SK-N-SH (cell line): ENCODE data around the gene RELCH. TPM values are rescaled to one million over a fixed set of nuclear protein-coding genes. Genes with fewer than 3 reads are reported as not detected.

Experiments used
- CTCF ChIA-PET: fragments of 300-600, 350-600 bp; formaldehyde crosslinking; extraction: SDS; loops from one replicate; lab custom pipeline; 2021; lab: Yijun Ruan, JAX
- POLR2A ChIA-PET: fragments of 350-600 bp; sonication (Branson Sonifier 250); formaldehyde crosslinking; extraction: SDS; loops from one replicate; lab custom pipeline; 2020; ENCODE audit warnings: antibody characterized with exemption, inconsistent platforms; lab: Yijun Ruan, JAX
- DNase-seq: peaks from one replicate; pipeline ENCODE4 v3.0.0; 2012
- H2AFZ ChIP-seq: fragments of 200-600 bp; sonication (generic); 2 replicates; pipeline ENCODE4 v1.8.1; 2016; ENCODE audit warnings: antibody characterized with exemption, mild to moderate bottlenecking, low read depth
- H3F3A ChIP-seq: fragments of 200-600 bp; sonication (generic); replicated peaks from 2 replicates; pipeline ENCODE3; 2016; ENCODE audit warnings: antibody characterized with exemption, mild to moderate bottlenecking; ENCODE audit not compliant: insufficient read depth
- H3K27ac ChIP-seq, 2 experiments: fragments of 200-500 bp in 1 of 2; fragments of 200-600 bp in 1 of 2; sonication (Bioruptor generic) in 1 of 2; sonication (generic), shearing (Covaris generic) in 1 of 2; 2 replicates each; pipeline versions ENCODE4 v1.5.1 to v1.6.1; 2014 to 2016; ENCODE audit warnings: low read depth in 2 of 2, inconsistent platforms in 1 of 2, low read length in 1 of 2, mild to moderate bottlenecking in 1 of 2, mixed read lengths in 1 of 2
- H3K27me3 ChIP-seq: fragments of 200-600 bp; sonication (generic), shearing (Covaris generic); 2 replicates; pipeline ENCODE4 v1.6.1; 2016; ENCODE audit warnings: mixed run types; ENCODE audit not compliant: insufficient read depth
- H3K36me3 ChIP-seq, 2 experiments: fragments of 200-500 bp in 1 of 2; fragments of 200-600 bp in 1 of 2; sonication (Bioruptor generic) in 1 of 2; sonication (generic) in 1 of 2; replicated peaks in 1 of 2; 2 replicates each; pipeline versions ENCODE3 to v1.5.1; 2014 to 2016; ENCODE audit warnings: low read length in 1 of 2, mild to moderate bottlenecking in 1 of 2; ENCODE audit not compliant: insufficient read depth in 2 of 2, control insufficient read depth in 1 of 2
- H3K4me1 ChIP-seq, 2 experiments: fragments of 200-500 bp in 1 of 2; fragments of 200-600 bp in 1 of 2; sonication (Bioruptor generic) in 1 of 2; sonication (generic), shearing (Covaris generic) in 1 of 2; 2 replicates each; pipeline versions ENCODE4 v1.5.1 to v1.6.1; 2014 to 2016; ENCODE audit warnings: low read depth in 1 of 2, low read length in 1 of 2, mixed run types in 1 of 2; ENCODE audit not compliant: insufficient read depth in 2 of 2, control insufficient read depth in 1 of 2
- H3K4me2 ChIP-seq: fragments of 200-600 bp; sonication (generic), shearing (Covaris generic); 2 replicates; pipeline ENCODE4 v1.6.1; 2017; ENCODE audit warnings: mixed run types
- H3K4me3 ChIP-seq, 2 experiments: fragments of 200-500 bp in 1 of 2; fragments of 200-600 bp in 1 of 2; sonication (Bioruptor generic) in 1 of 2; sonication (generic), shearing (Covaris generic) in 1 of 2; 2 replicates each; pipeline versions ENCODE4 v1.5.1 to v1.8.1; 2014 to 2016; ENCODE audit warnings: low read depth in 2 of 2, inconsistent platforms in 1 of 2, low read length in 1 of 2, mild to moderate bottlenecking in 1 of 2, mixed read lengths in 1 of 2, moderate library complexity in 1 of 2
- H3K79me2 ChIP-seq: fragments of 200-600 bp; sonication (generic); 2 replicates; pipeline ENCODE4 v1.8.1; 2017; ENCODE audit warnings: mild to moderate bottlenecking; ENCODE audit not compliant: insufficient read depth
- H3K9ac ChIP-seq: fragments of 200-600 bp; sonication (generic); 2 replicates; pipeline ENCODE4 v1.6.1; 2017; ENCODE audit warnings: mixed run types
- H3K9me2 ChIP-seq: fragments of 200-600 bp; sonication (generic); 2 replicates; pipeline ENCODE4 v1.6.1; 2017; ENCODE audit warnings: mixed run types
- H3K9me3 ChIP-seq: fragments of 200-600 bp; sonication (generic); 2 replicates; pipeline ENCODE4 v1.6.1; 2017; ENCODE audit warnings: mixed run types, mild to moderate bottlenecking, moderate library complexity
- H4K20me1 ChIP-seq: fragments of 200-600 bp; sonication (generic); 2 replicates; pipeline ENCODE4 v1.6.1; 2017; ENCODE audit warnings: mild to moderate bottlenecking, mixed run types; ENCODE audit not compliant: insufficient read depth
- CHD2 ChIP-seq: fragments of 150-350 bp; IDR thresholded peaks from 2 replicates; pipeline ENCODE4 v1.6.1; 2018; ENCODE audit warnings: low read length; ENCODE audit not compliant: partially characterized antibody
- CTCF ChIP-seq: fragments of 200-600 bp; sonication (generic); IDR thresholded peaks from 2 replicates; pipeline ENCODE4 v1.6.1; 2017; ENCODE audit warnings: antibody characterized with exemption, mild to moderate bottlenecking, moderate library complexity
- ELF1 ChIP-seq: IDR thresholded peaks from 2 replicates; pipeline ENCODE4 v1.4.0; 2012
- FOXJ3 ChIP-seq: sonication (generic); formaldehyde crosslinking; IDR thresholded peaks from 2 replicates; pipeline ENCODE4 v1.5.1; 2020; ENCODE audit warnings: mild to moderate bottlenecking, missing genetic modification reagents
- FOXM1 ChIP-seq: IDR thresholded peaks from 2 replicates; pipeline ENCODE4 v1.4.0; 2012; ENCODE audit warnings: low read depth, mild to moderate bottlenecking
- IRF3 ChIP-seq: fragments of 150-350 bp; IDR thresholded peaks from 2 replicates; pipeline ENCODE4 v1.6.1; 2016; ENCODE audit warnings: mild to moderate bottlenecking, low read depth, low read length
- JUND ChIP-seq: IDR thresholded peaks from 2 replicates; pipeline ENCODE4 v1.4.0; 2012
- MEF2A ChIP-seq: IDR thresholded peaks from 2 replicates; pipeline ENCODE4 v1.4.0; 2012; ENCODE audit warnings: low read depth, borderline replicate concordance
- MXI1 ChIP-seq: IDR thresholded peaks from 2 replicates; pipeline ENCODE4 v1.6.1; 2012; ENCODE audit warnings: mild to moderate bottlenecking, low read depth, low read length, improper control_type of control experiment
- NRF1 ChIP-seq: IDR thresholded peaks from 2 replicates; pipeline ENCODE4 v1.6.1; 2012; ENCODE audit warnings: low read depth, mild to moderate bottlenecking, low read length
- POLR2AphosphoS5 ChIP-seq: IDR thresholded peaks from 2 replicates; pipeline ENCODE4 v1.6.1; 2012; ENCODE audit warnings: low read depth, low read length
- RAD21 ChIP-seq: IDR thresholded peaks from 2 replicates; pipeline ENCODE4 v1.6.1; 2012; ENCODE audit warnings: mild to moderate bottlenecking, low read length
- RCOR1 ChIP-seq: fragments of 150-350 bp; IDR thresholded peaks from 2 replicates; pipeline ENCODE4 v1.6.1; 2017; ENCODE audit warnings: antibody characterized with exemption, low read length
- REST ChIP-seq: IDR thresholded peaks from 2 replicates; pipeline ENCODE4 v1.6.1; 2012; ENCODE audit warnings: mild to moderate bottlenecking, low read depth, low read length, moderate library complexity
- RXRA ChIP-seq: IDR thresholded peaks from 2 replicates; pipeline ENCODE4 v1.4.0; 2012; ENCODE audit warnings: low read depth, mild to moderate bottlenecking, borderline replicate concordance
- SIN3A ChIP-seq: IDR thresholded peaks from 2 replicates; pipeline ENCODE4 v1.6.1; 2012; ENCODE audit warnings: low read depth, mild to moderate bottlenecking, low read length, moderate library complexity, borderline replicate concordance
- WGBS: methylation state at CpG from one replicate; pipeline ENCODE4 v1.1.6; 2017; ENCODE audit warnings: low lambda C conversion rate; 5-methylcytosine and 5-hydroxymethylcytosine counted together
- polyA plus RNA-seq, 3 experiments: library from polyadenylated mRNA; depleted of rRNA; stranded (reverse); fragments of >200 nt; gene quantifications; 2 replicates each; pipeline ENCODE4 v1.2.3, GENCODE V29; 2012
- TF ChIP-seq, protein P1 (sequence below): IDR thresholded peaks from 2 replicates; pipeline ENCODE4 v1.4.0; 2012; ENCODE audit warnings: low read depth
- TF ChIP-seq, protein P2 (sequence below): IDR thresholded peaks from 2 replicates; pipeline ENCODE4 v1.4.0; 2012; ENCODE audit warnings: low read depth, borderline replicate concordance

RELCH gene
- polyA plus RNA-seq, 1 of the 3 experiments (the other 2 are of a cell fraction), result 7.4 TPM

DNA sequence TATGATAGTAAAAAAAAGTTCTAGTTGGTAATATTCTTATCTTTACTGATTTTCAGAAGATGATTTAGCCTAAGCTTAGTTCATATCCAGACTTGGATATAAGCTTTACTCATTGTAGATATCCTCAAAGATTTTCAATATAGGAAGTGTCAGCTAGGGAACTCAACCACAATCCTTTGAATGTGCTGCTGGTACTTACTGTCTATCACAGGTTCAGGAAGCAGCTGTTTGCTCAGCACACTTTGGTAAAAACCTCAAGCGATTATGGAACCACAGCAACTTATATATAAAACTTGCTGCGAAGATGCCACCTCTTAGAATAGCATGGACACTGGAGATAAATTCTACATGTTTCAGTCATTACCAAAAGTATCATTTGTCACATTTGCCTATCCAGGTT is 77.9 kb downstream of the RELCH start:
- no peaks in the 10 kb centered on the region for H3K79me2 ChIP-seq

GRCh38 chr18:62277045-62277444 is 90.0 kb downstream of the RELCH start:
- H3K79me2 ChIP-seq, result no peaks in the 10 kb centered on the region
- H3K9ac ChIP-seq, result no peak overlapping the region
- H4K20me1 ChIP-seq, result no peaks in the 10 kb centered on the region
- no peak for DNase-seq
- H3K36me3 ChIP-seq, result peaks cover 22 to 35% of the 10 kb centered on the region in 2 experiments
- 90% methylated on average over 1 of the region's 1 CpG for WGBS
- H3K4me2 ChIP-seq, result no peak overlapping the region
- H3F3A ChIP-seq, result peaks cover 22% of the 10 kb centered on the region
- H3K27me3 ChIP-seq, result no peaks in the 10 kb centered on the region
- H3K4me1 ChIP-seq, result peaks cover 0 to 15% of the 10 kb centered on the region in 2 experiments; a peak in 2 of 4 replicates
- no peak overlapping the region for H2AFZ ChIP-seq
- H3K27ac ChIP-seq, result no peak overlapping the region
- H3K4me3 ChIP-seq, result no peak overlapping the region
- ChIA-PET CTCF (interaction anchor here (0.8 kb wide), 1 partner anchor 27 kb away, joined by 3 read pairs; no protein-coding TSS in a partner anchor), POLR2A (no interaction called here)
- no peaks in the 10 kb centered on the region for H3K9me3 ChIP-seq
- H3K9me2 ChIP-seq, result no peaks in the 10 kb centered on the region
- TF ChIP-seq, protein P1, sequence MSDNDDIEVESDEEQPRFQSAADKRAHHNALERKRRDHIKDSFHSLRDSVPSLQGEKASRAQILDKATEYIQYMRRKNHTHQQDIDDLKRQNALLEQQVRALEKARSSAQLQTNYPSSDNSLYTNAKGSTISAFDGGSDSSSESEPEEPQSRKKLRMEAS, result no peak
- TF ChIP-seq POLR2AphosphoS5, result no peak
- no peak for TF ChIP-seq FOXJ3
- TF ChIP-seq RCOR1, result no peak
- no peak for TF ChIP-seq IRF3
- no peak for TF ChIP-seq RAD21
- no peak for TF ChIP-seq FOXM1
- no peak for TF ChIP-seq SIN3A
- TF ChIP-seq MXI1, result no peak
- TF ChIP-seq JUND, result no peak
- no peak for TF ChIP-seq ELF1
- TF ChIP-seq REST, result no peak
- TF ChIP-seq RXRA, result no peak
- no peak for TF ChIP-seq MEF2A
- TF ChIP-seq CTCF, result no peak

More for the DNA sequence above, 77.9 kb downstream of the RELCH start:
- H2AFZ ChIP-seq, result no peak overlapping the region
- H3K27ac ChIP-seq, result no peak overlapping the region
- no peaks in the 10 kb centered on the region for H4K20me1 ChIP-seq
- ChIA-PET CTCF (interaction anchor here (1.5 kb wide), 1 partner anchor 13 kb away, joined by 3 read pairs; no protein-coding TSS in a partner anchor), POLR2A (no interaction called here)
- no peaks in the 10 kb centered on the region for H3K4me1 ChIP-seq
- H3K4me3 ChIP-seq, result no peak overlapping the region
- no peak for TF ChIP-seq CHD2
- TF ChIP-seq SIN3A, result no peak
- no peak for TF ChIP-seq NRF1
- TF ChIP-seq POLR2AphosphoS5, result no peak
- no peak for TF ChIP-seq RXRA
- TF ChIP-seq RAD21, result no peak
- no peak for TF ChIP-seq FOXM1
- no peak for TF ChIP-seq JUND
- TF ChIP-seq, protein P2, sequence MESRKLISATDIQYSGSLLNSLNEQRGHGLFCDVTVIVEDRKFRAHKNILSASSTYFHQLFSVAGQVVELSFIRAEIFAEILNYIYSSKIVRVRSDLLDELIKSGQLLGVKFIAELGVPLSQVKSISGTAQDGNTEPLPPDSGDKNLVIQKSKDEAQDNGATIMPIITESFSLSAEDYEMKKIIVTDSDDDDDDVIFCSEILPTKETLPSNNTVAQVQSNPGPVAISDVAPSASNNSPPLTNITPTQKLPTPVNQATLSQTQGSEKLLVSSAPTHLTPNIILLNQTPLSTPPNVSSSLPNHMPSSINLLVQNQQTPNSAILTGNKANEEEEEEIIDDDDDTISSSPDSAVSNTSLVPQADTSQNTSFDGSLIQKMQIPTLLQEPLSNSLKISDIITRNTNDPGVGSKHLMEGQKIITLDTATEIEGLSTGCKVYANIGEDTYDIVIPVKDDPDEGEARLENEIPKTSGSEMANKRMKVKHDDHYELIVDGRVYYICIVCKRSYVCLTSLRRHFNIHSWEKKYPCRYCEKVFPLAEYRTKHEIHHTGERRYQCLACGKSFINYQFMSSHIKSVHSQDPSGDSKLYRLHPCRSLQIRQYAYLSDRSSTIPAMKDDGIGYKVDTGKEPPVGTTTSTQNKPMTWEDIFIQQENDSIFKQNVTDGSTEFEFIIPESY, result no peak
- H3K4me2 ChIP-seq, result no peak overlapping the region
- H3K9ac ChIP-seq, result no peak overlapping the region
- no peak for DNase-seq
- no peaks in the 10 kb centered on the region for H3K9me3 ChIP-seq
- H3F3A ChIP-seq, result no peaks in the 10 kb centered on the region
- no peaks in the 10 kb centered on the region for H3K27me3 ChIP-seq
- H3K36me3 ChIP-seq, result peaks cover 67 to 77% of the 10 kb centered on the region in 2 experiments
- WGBS, result 97% methylated on average over 2 of the region's 2 CpGs
- H3K9me2 ChIP-seq, result no peaks in the 10 kb centered on the region
